Keratinocyte (primary cell): ENCODE results near the gene KDM6B.

Source experiments
- CTCF ChIP-seq, 3 experiments: IDR thresholded peaks in 1 of 3; conservative IDR thresholded peaks in 1 of 3; optimal IDR thresholded peaks in 1 of 3; 2 replicates in 2 of 3; 3 replicates in 1 of 3; pipeline versions ENCODE3 to v1.5.1; 2011; ENCODE audit warnings: low read length in 3 of 3, mild to moderate bottlenecking in 3 of 3, moderate library complexity in 2 of 3, control low read depth in 1 of 3, inconsistent platforms in 1 of 3; ENCODE audit not compliant: insufficient read depth in 2 of 3; ENCODE audit errors: extremely low read depth in 1 of 3
- EZH2 ChIP-seq: IDR thresholded peaks from one replicate; pipeline ENCODE4 v1.6.1; 2012; ENCODE audit warnings: inconsistent platforms, mild to moderate bottlenecking, low read length, moderate library complexity

GRCh38 chr17:7839190-7839875 is 5.3 kb downstream of the KDM6B start:
- TF ChIP-seq CTCF (optimal IDR thresholded peaks at IDR 0.05 in 1 of 3, IDR thresholded peaks at IDR 0.05 in 1 of 3, conservative IDR thresholded peaks at IDR 0.05 in 1 of 3; ENCODE audit: extremely low read depth in 1 of 3, insufficient read depth in 2 of 3, low read length in 3 of 3) (no peak), EZH2 (no peak)
